Camera-type eye (tissue), 1 donor: ENCODE data around the gene MEX3D. TPM values are rescaled to one million over a fixed set of nuclear protein-coding genes. Genes with fewer than 3 reads are reported as not detected.

ENCODE experiments used
- total RNA-seq: library from RNA; depleted of rRNA; stranded (reverse); fragments of >200 nt; gene quantifications from one replicate; pipeline ENCODE4 v1.2.3, GENCODE V29; 2014

MEX3D gene
- 31.4 TPM for total RNA-seq

GRCh38 chr19:1568320-1569019, at the start of gene MEX3D:
Gene MEX3D (minus strand): TSS chr19:1568325. CDS start chr19:1568058, 267 bp downstream.

GRCh38 chr19:1605236-1606137, 37.4 kb upstream of the MEX3D start, which contains the start of gene UQCR11:
Gene UQCR11 (minus strand): TSS chr19:1605462. CDS start chr19:1605409, 53 bp downstream.

GRCh38 chr19:1592755-1593500, 24.8 kb upstream of the MEX3D start, which contains the start of gene MBD3:
Gene MBD3 (minus strand): TSS chr19:1592865. CDS start chr19:1592631, 234 bp downstream.

GRCh38 chr19:1523412-1524286, 44.5 kb downstream of the MEX3D start, which contains the start of gene PLK5:
Gene PLK5 (plus strand): TSS chr19:1524077. CDS start chr19:1526997, 2,920 bp downstream.

GRCh38 chr19:1512671-1513498, 55.2 kb downstream of the MEX3D start, which contains the start of gene ADAMTSL5:
Gene ADAMTSL5 (minus strand): TSS chr19:1513019. CDS start chr19:1510943, 2,076 bp downstream.

Other genes starting within 250 kb of the MEX3D start
- gene NDUFS7, start 184.4 kb downstream of the MEX3D start, total RNA-seq, result 69.5 TPM
- gene GAMT, start 166.8 kb downstream of the MEX3D start, total RNA-seq, result 26.2 TPM
- gene DAZAP1, start 160.7 kb downstream of the MEX3D start, total RNA-seq, result 45.7 TPM
- 926 TPM for gene RPS15, start 129.9 kb downstream of the MEX3D start, total RNA-seq
- gene APC2, start 118.2 kb downstream of the MEX3D start, total RNA-seq, result 112 TPM
- gene C19orf25, start 89.1 kb downstream of the MEX3D start, total RNA-seq, result 30.6 TPM
- 8.0 TPM for gene PCSK4, start 78.0 kb downstream of the MEX3D start, total RNA-seq
- gene REEP6, start 77.1 kb downstream of the MEX3D start, total RNA-seq, result 20.6 TPM
- 5.2 TPM for gene ADAMTSL5, start 55.3 kb downstream of the MEX3D start, total RNA-seq
- 0.16 TPM for gene PLK5, start 44.2 kb downstream of the MEX3D start, total RNA-seq
- 82.3 TPM for gene MBD3, start 24.5 kb upstream of the MEX3D start, total RNA-seq
- 21.9 TPM for gene UQCR11, start 37.1 kb upstream of the MEX3D start, total RNA-seq
- 88.8 TPM for gene TCF3, start 84.3 kb upstream of the MEX3D start, total RNA-seq
- 0.55 TPM for gene ONECUT3, start 185.2 kb upstream of the MEX3D start, total RNA-seq
- gene ATP8B3, start 244.0 kb upstream of the MEX3D start, total RNA-seq, result 2.1 TPM